ENCODE data around the gene ZNF496.

GRCh38 chr1:247337961-247338360, 6.3 kb upstream of the ZNF496 start:
- TF ChIP-seq PHF21A (CRISPR knock-in tag; IDR thresholded peaks at IDR 0.05) (no peak), ZBTB8A (CRISPR knock-in tag; IDR thresholded peaks at IDR 0.05; ENCODE audit: borderline replicate concordance, low read depth) (no peak), KDM1A (CRISPR knock-in tag; IDR thresholded peaks at IDR 0.05) (no peak), POLR2A (IDR thresholded peaks at IDR 0.05; ENCODE audit: insufficient read depth in 1 of 2, low read depth in 2 of 2, low read length in 2 of 2) (no peak), USF2 (IDR thresholded peaks at IDR 0.05; ENCODE audit: low read depth, low read length) (no peak), USF2 (CRISPR knock-in tag; IDR thresholded peaks at IDR 0.05; ENCODE audit: borderline replicate concordance) (no peak), EP300 (IDR thresholded peaks at IDR 0.05; ENCODE audit: low read depth in 2 of 2, low read length in 2 of 2) (no peak), EP300 (CRISPR knock-in tag; IDR thresholded peaks at IDR 0.05; ENCODE audit: borderline replicate concordance) (no peak), ZNF703 (CRISPR knock-in tag; IDR thresholded peaks at IDR 0.05; ENCODE audit: borderline replicate concordance) (no peak), JUNB (CRISPR knock-in tag; IDR thresholded peaks at IDR 0.05; ENCODE audit: borderline replicate concordance) (no peak)
